Retina (tissue), 1 donor: Measurements from ENCODE around the gene NRN1.
"Not testable (repeated sequence)": the region's sequence is repeated elsewhere in the genome, so short reads cannot be mapped to it uniquely, and the experiment has no call there.

ENCODE experiments used
- DNase-seq: peaks from one replicate; pipeline ENCODE4 v3.0.0-alpha.2; 2016

NRN1 gene

GRCh38 chr6:5981126-5982026 is 25.3 kb downstream of the NRN1 start:
- no peak for DNase-seq

- DNase-seq, result no peak
These were observed 26.9 kb downstream of the NRN1 start for GRCh38 chr6:5979650-5980420.

GRCh38 chr6:5976811-5977210 is 29.9 kb downstream of the NRN1 start:
- no peak for DNase-seq

GRCh38 chr6:5968817-5969734 is 37.6 kb downstream of the NRN1 start:
- DNase-seq, result no peak

- DNase-seq, result not testable (repeated sequence)
These were observed 38.7 kb downstream of the NRN1 start for GRCh38 chr6:5968036-5968435.

GRCh38 chr6:5967594-5967993 is 39.1 kb downstream of the NRN1 start:
- DNase-seq, result no peak

GRCh38 chr6:5962794-5963193 is 43.9 kb downstream of the NRN1 start:
- DNase-seq, result no peak

- DNase-seq, result peak; percentile 24
These were observed 44.9 kb downstream of the NRN1 start for GRCh38 chr6:5961836-5962235.

- DNase-seq, result no peak
These were observed 46.3 kb downstream of the NRN1 start for GRCh38 chr6:5960456-5960855.

- DNase-seq, result no peak
These were observed 47.8 kb downstream of the NRN1 start for GRCh38 chr6:5958921-5959320.

- no peak for DNase-seq
These were observed 49.8 kb downstream of the NRN1 start for GRCh38 chr6:5956939-5957338.

GRCh38 chr6:5950361-5950785 is 56.4 kb downstream of the NRN1 start:
- no peak for DNase-seq
